ENCODE results near the gene PIR. TPM values are rescaled to one million over a fixed set of nuclear protein-coding genes. Genes with fewer than 3 reads are reported as not detected.

The PIR gene
- total RNA-seq, 6 experiments from 2014 or later = 13.3 to 42.1 (median 23.1) TPM

GRCh38 chrX:15404401-15405096 is 88.6 kb downstream of the PIR start:
- Histone ChIP-seq H3K4me1 (no peaks in the 10 kb centered on the region), H3K36me3 (peaks cover 0 to 8% (median 0%) of the 10 kb centered on the region in 4 donors), H3K9me3 (no peaks in the 10 kb centered on the region), H3K27me3 (no peaks in the 10 kb centered on the region), H3K27ac (no peak overlapping the region), H3K4me3 (no peak overlapping the region)
- intact Hi-C loops (cut with DNase I) = no loop called here
- WGBS (ENCODE audit: insufficient coverage, low coverage, low lambda C conversion rate, missing lambda C conversion rate) = 48% methylated on average over 7 of the region's 7 CpGs
- TF ChIP-seq CTCF (IDR thresholded peaks at IDR 0.05) (no peak), POLR2A (IDR thresholded peaks at IDR 0.05) (no peak)
- DNase-seq (no peak), ATAC-seq (peak in 1 of 4 donors; percentile 20)

- Histone ChIP-seq H3K9me3 (no peaks in the 10 kb centered on the region), H3K36me3 (no peaks in the 10 kb centered on the region), H3K27ac (peak overlapping the region in 1 of 3 donors; percentile 57), H3K27me3 (no peaks in the 10 kb centered on the region), H3K4me3 (no peak overlapping the region), H3K4me1 (no peaks in the 10 kb centered on the region)
- ATAC-seq (no peak), DNase-seq (no peak)
- 23% methylated on average over 2 of the region's 2 CpGs for WGBS (ENCODE audit: insufficient coverage, low coverage, low lambda C conversion rate, missing lambda C conversion rate)
- no peak for TF ChIP-seq CTCF (IDR thresholded peaks at IDR 0.05)
- TF ChIP-seq POLR2A (IDR thresholded peaks at IDR 0.05) = no peak
- intact Hi-C loops (cut with DNase I) = no loop called here
Observed at GRCh38 chrX:15401378-15401777, 91.8 kb downstream of the PIR start.

- no peaks in the 10 kb centered on the region for H3K27me3 ChIP-seq
- H3K36me3 ChIP-seq = no peaks in the 10 kb centered on the region
- no peak overlapping the region for H3K4me3 ChIP-seq
- H3K27ac ChIP-seq = peak overlapping the region in 1 of 3 donors; percentile 57
- no peaks in the 10 kb centered on the region for H3K4me1 ChIP-seq
- H3K9me3 ChIP-seq = no peaks in the 10 kb centered on the region
- peak; percentile 79 to 98 (median 88) for ATAC-seq
- intact Hi-C loops (cut with DNase I) = no loop called here
- TF ChIP-seq POLR2A (IDR thresholded peaks at IDR 0.05) (no peak), CTCF (IDR thresholded peaks at IDR 0.05) (no peak)
- peak in 1 of 3 donors; percentile 51 for DNase-seq
- WGBS (ENCODE audit: insufficient coverage, low coverage, low lambda C conversion rate, missing lambda C conversion rate) = 10% methylated on average over 2 of the region's 3 CpGs
Observed at GRCh38 chrX:15399962-15400391, 93.2 kb downstream of the PIR start.

- H3K36me3 ChIP-seq = no peaks in the 10 kb centered on the region
- H3K27ac ChIP-seq = no peak overlapping the region
- H3K9me3 ChIP-seq = no peaks in the 10 kb centered on the region
- DNase-seq = no peak
- ATAC-seq = peak in 1 of 4 donors; percentile 9
- no peaks in the 10 kb centered on the region for H3K27me3 ChIP-seq
- intact Hi-C loops (cut with DNase I) = no loop called here
- TF ChIP-seq POLR2A (IDR thresholded peaks at IDR 0.05) (no peak), CTCF (IDR thresholded peaks at IDR 0.05) (no peak)
- no peak overlapping the region for H3K4me3 ChIP-seq
- no peaks in the 10 kb centered on the region for H3K4me1 ChIP-seq
Observed at GRCh38 chrX:15398874-15399273, 94.3 kb downstream of the PIR start.
